Calu3 (cell line): ENCODE data around the gene ASB2. TPM values are rescaled to one million over a fixed set of nuclear protein-coding genes. Genes with fewer than 3 reads are reported as not detected.

Source experiments
- BruUV-seq: library from RNA; stranded (reverse); fragments of 400-500 nt; replicated peaks from 2 replicates; lab custom pipeline; 2021; lab: Mats Ljungman, UMichigan
- CTCF ChIA-PET: fragments of 300-600 bp; sonication (Branson Sonifier 250); formaldehyde crosslinking; loops from one replicate; lab custom pipeline; 2022; ENCODE audit warnings: antibody characterized with exemption; lab: Charles Lee
- DNase-seq: peaks from one replicate; pipeline ENCODE4 v3.0.0; 2022
- H3K27ac Mint-ChIP-seq: one replicate; pipeline ENCODE4 v1.8.0; 2022; ENCODE audit warnings: mixed read lengths; ENCODE audit not compliant: unreplicated experiment
- H3K27me3 Mint-ChIP-seq: one replicate; pipeline ENCODE4 v1.8.0; 2022; ENCODE audit warnings: mixed read lengths; ENCODE audit not compliant: unreplicated experiment
- H3K36me3 Mint-ChIP-seq: one replicate; pipeline ENCODE4 v1.8.0; 2022; ENCODE audit warnings: mild to moderate bottlenecking, moderate library complexity, mixed read lengths; ENCODE audit not compliant: insufficient read depth, unreplicated experiment
- H3K4me1 Mint-ChIP-seq: one replicate; pipeline ENCODE4 v1.8.0; 2022; ENCODE audit warnings: mild to moderate bottlenecking, low read depth, mixed read lengths; ENCODE audit not compliant: unreplicated experiment
- H3K4me3 Mint-ChIP-seq: one replicate; pipeline ENCODE4 v1.8.0; 2022; ENCODE audit warnings: mild to moderate bottlenecking, low read depth, moderate library complexity, mixed read lengths; ENCODE audit not compliant: unreplicated experiment
- H3K9me3 Mint-ChIP-seq: one replicate; pipeline ENCODE4 v1.8.0; 2022; ENCODE audit warnings: low read depth, mixed read lengths; ENCODE audit not compliant: unreplicated experiment
- CTCF ChIP-seq: fragments of 200-600 bp; IDR thresholded peaks from one replicate; pipeline ENCODE4 v1.8.0; 2022; ENCODE audit warnings: antibody characterized with exemption; ENCODE audit not compliant: unreplicated experiment
- intact Hi-C: fragments of 100-400 bp; cut with micrococcal nuclease; formaldehyde crosslinking; loops from one replicate; pipeline ENCODE4 v1.10.0; 2022; ENCODE audit not compliant: unreplicated experiment
- total RNA-seq: library from RNA; stranded (reverse); gene quantifications from 2 replicates; pipeline ENCODE4 v1.2.3, GENCODE V29; 2022

ASB2 gene
- total RNA-seq, 1 experiment from 2014 or later = 0.19 TPM

DNA sequence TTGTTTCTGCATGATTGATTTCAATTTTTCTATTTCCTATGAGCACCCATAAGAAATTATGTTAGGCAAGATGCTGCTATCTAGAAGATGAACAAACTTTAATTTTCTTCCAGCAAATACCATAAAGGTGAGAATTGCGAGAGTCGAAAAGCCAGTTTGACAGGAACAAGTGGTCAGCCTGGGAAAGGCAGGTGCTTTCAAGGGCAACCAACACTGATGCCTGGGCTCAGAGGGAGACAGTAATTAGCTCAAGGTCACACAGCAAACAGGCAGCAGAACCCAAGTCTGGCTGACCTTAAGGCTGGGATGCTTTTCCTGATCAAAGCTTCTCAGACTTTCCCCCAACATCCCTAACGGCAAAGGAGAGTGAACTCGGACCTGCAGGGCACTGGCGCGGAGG is 43.0 kb upstream of the ASB2 start:
- H3K4me3 Mint-ChIP-seq = no peak overlapping the region
- peaks cover 13% of the 10 kb centered on the region for H3K36me3 Mint-ChIP-seq
- peaks cover 62% of the 10 kb centered on the region for H3K4me1 Mint-ChIP-seq
- peak; percentile 58 for DNase-seq
- H3K27ac Mint-ChIP-seq = no peak overlapping the region
- no peaks in the 10 kb centered on the region for H3K27me3 Mint-ChIP-seq
- H3K9me3 Mint-ChIP-seq = no peaks in the 10 kb centered on the region
- no TSS peak for BruUV-seq
- TF ChIP-seq CTCF = no peak
- CTCF ChIA-PET = interaction anchor here (1.1 kb wide), 1 partner anchor 9 kb away, joined by 5 read pairs; no protein-coding TSS in a partner anchor
- intact Hi-C loops = loop anchor here (1.0 kb wide), 1 partner anchor 45 kb away; no protein-coding TSS in a partner anchor

GRCh38 chr14:94018308-94018707 is 41.9 kb upstream of the ASB2 start:
- no peak for TF ChIP-seq CTCF
- no TSS peak for BruUV-seq
- Mint-ChIP-seq H3K4me1 (peaks cover 59% of the 10 kb centered on the region), H3K4me3 (no peak overlapping the region), H3K27ac (no peak overlapping the region), H3K27me3 (no peaks in the 10 kb centered on the region), H3K9me3 (no peaks in the 10 kb centered on the region), H3K36me3 (peaks cover 13% of the 10 kb centered on the region)
- no peak for DNase-seq
- intact Hi-C loops = no loop called here
- CTCF ChIA-PET = interaction anchor here (1.4 kb wide), 1 partner anchor 18 kb away, joined by 3 read pairs; no protein-coding TSS in a partner anchor

GRCh38 chr14:94016446-94016976 is 40.1 kb upstream of the ASB2 start:
- intact Hi-C loops = no loop called here
- Mint-ChIP-seq H3K36me3 (peaks cover 10% of the 10 kb centered on the region), H3K4me3 (no peak overlapping the region), H3K9me3 (no peaks in the 10 kb centered on the region), H3K4me1 (peaks cover 46% of the 10 kb centered on the region), H3K27me3 (no peaks in the 10 kb centered on the region), H3K27ac (no peak overlapping the region)
- CTCF ChIA-PET = no interaction called here
- BruUV-seq = no TSS peak
- no peak for DNase-seq
- TF ChIP-seq CTCF = no peak

DNA sequence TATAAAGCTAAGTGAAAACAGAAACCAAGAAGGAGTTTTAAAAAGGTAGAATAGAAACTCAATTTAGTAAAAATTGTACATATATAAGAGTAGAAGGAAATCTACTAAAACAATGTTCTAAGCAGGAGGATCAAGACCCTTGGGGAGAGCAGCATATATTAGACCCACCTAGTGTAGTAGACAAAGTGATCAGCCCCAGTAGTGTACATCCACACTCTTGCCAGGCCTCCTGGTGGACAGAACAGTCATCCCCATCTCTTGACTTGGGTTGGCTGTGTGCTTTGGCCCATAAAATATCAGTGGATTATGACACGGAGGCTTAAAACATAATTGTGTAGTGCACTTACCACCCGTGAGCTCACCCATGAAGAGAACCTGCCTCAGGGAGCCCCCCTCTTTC is 38.9 kb upstream of the ASB2 start:
- intact Hi-C loops = no loop called here
- TF ChIP-seq CTCF = no peak
- BruUV-seq = no TSS peak
- no peak overlapping the region for H3K27ac Mint-ChIP-seq
- peaks cover 10% of the 10 kb centered on the region for H3K36me3 Mint-ChIP-seq
- H3K9me3 Mint-ChIP-seq = no peaks in the 10 kb centered on the region
- H3K27me3 Mint-ChIP-seq = no peaks in the 10 kb centered on the region
- CTCF ChIA-PET = no interaction called here
- H3K4me1 Mint-ChIP-seq = peaks cover 39% of the 10 kb centered on the region
- DNase-seq = no peak
- no peak overlapping the region for H3K4me3 Mint-ChIP-seq
